GM13976 (cell line): ENCODE results near the gene KLHL29.

Experiments
- DNase-seq: peaks from one replicate; pipeline ENCODE4 v3.0.0; 2012; ENCODE audit warnings: low spot score
- CTCF ChIP-seq: IDR thresholded peaks from 2 replicates; pipeline ENCODE4 v1.5.1; 2012; ENCODE audit warnings: borderline replicate concordance, mild to moderate bottlenecking; ENCODE audit not compliant: insufficient read depth; ENCODE audit errors: extremely low read depth, missing control alignments, control extremely low read depth
- in situ Hi-C: fragments of 300-500 bp; cut with MboI; formaldehyde crosslinking; loops from one replicate; pipeline ENCODE4 v1.12.0; 2022; ENCODE audit warnings: low sequenced_read_pairs, mixed read lengths, inconsistent platforms; ENCODE audit not compliant: unreplicated experiment

Gene KLHL29

GRCh38 chr2:23588508-23589201, 203.7 kb downstream of the KLHL29 start:
- DNase-seq: no peak
- in situ Hi-C loops: no loop called here
- TF ChIP-seq CTCF: no peak

- TF ChIP-seq CTCF: no peak
- in situ Hi-C loops: no loop called here
- DNase-seq: no peak
Measured at GRCh38 chr2:23589220-23589647, 204.3 kb downstream of the KLHL29 start.

GRCh38 chr2:23589739-23590138, 204.8 kb downstream of the KLHL29 start:
- in situ Hi-C loops: no loop called here
- TF ChIP-seq CTCF: no peak
- DNase-seq: no peak

GRCh38 chr2:23590241-23590869, 205.4 kb downstream of the KLHL29 start:
- in situ Hi-C loops: no loop called here
- TF ChIP-seq CTCF: no peak
- DNase-seq: no peak

GRCh38 chr2:23591111-23591510, 206.1 kb downstream of the KLHL29 start:
- TF ChIP-seq CTCF: no peak
- in situ Hi-C loops: no loop called here
- no peak for DNase-seq

- TF ChIP-seq CTCF: no peak
- in situ Hi-C loops: no loop called here
- no peak for DNase-seq
Measured at GRCh38 chr2:23592061-23592685, 207.2 kb downstream of the KLHL29 start.
